ENCODE data around the gene PELI3. TPM values are rescaled to one million over a fixed set of nuclear protein-coding genes. Genes with fewer than 3 reads are reported as not detected.

Gene PELI3
- total RNA-seq, 1 donor from 2014 or later: 19.5 TPM

- peak; percentile 68 for DNase-seq
These were observed 43.7 kb downstream of the PELI3 start, which contains the start of gene BBS1 for GRCh38 chr11:66510271-66510989. TSS of gene BBS1 (plus strand) at chr11:66510635. CDS start at chr11:66510660, 25 bp downstream.

DNA sequence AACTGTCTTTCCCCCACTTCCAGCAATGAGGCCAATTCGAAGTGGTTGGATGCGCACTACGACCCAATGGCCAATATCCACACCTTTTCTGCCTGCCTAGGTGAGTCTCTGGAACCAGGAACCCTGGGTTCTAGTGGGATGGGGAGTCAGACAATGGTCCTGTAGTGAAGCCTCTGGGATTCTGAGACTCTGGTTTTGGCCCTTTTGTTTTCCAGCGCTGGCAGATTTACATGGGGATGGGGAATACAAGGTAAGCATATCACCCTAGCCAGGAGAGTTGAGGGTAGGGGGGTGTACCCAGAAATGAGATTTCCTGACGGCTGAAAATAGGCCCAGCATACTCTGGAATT lies 44.3 kb downstream of the PELI3 start:
- no peak for DNase-seq

- DNase-seq: no peak
These were observed 56.9 kb downstream of the PELI3 start for GRCh38 chr11:66523611-66524010.

DNA sequence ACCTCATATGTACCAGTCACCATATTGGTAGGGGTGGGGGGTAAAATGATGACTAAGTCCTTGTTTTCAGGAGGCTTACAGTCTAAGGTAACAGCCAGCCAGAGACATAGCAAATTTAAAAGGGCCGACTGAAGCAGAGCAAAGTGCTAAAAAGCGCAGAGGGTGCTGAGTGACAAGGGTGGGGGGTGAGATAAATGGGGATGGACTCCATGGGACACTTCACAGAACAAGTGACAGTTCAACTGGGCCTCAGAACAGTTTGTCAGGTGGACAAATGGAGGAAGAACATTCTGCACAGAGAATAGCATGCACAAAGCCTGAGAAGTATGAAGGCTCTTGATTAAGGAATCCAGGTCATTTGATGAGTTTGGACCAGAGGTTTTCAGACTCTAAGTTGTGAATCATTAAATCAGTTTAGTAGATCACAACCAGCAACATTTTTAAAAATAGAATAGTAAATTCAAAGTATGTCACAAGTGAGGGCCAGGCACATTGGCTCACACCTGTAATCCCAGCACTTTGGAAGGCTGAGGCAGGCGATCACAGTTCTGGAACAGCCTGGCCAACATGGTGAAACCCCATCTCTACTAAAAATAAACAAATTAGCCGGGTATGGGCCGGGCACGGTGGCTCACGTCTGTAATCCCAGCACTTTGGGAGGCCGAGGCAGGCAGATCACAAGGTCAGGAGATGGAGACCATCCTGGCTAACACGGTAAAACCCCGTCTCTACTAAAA lies 57.8 kb downstream of the PELI3 start:
- no peak for DNase-seq

Small RNA genes lying within 50 kb of the gene (small RNA-seq; reads per million reads assigned to genes)
- gene RF00416: not detected

Other genes with a start within 250 kb of the PELI3 start
- 31.5 TPM for gene KLC2, start 209.2 kb upstream of the PELI3 start, total RNA-seq
- gene RAB1B, start 198.3 kb upstream of the PELI3 start, total RNA-seq: 28.9 TPM
- 33.1 TPM for gene CNIH2, start 188.7 kb upstream of the PELI3 start, total RNA-seq
- gene YIF1A, start 177.8 kb upstream of the PELI3 start, total RNA-seq: 32.4 TPM
- 6.4 TPM for gene TMEM151A, start 175.0 kb upstream of the PELI3 start, total RNA-seq
- gene CD248, start 149.9 kb upstream of the PELI3 start, total RNA-seq: 1.1 TPM
- 0.47 TPM for gene RIN1, start 130.5 kb upstream of the PELI3 start, total RNA-seq
- gene BRMS1, start 121.8 kb upstream of the PELI3 start, total RNA-seq: 17.6 TPM
- gene B4GAT1, start 119.3 kb upstream of the PELI3 start, total RNA-seq: 63.2 TPM
- gene SLC29A2, start 95.1 kb upstream of the PELI3 start, total RNA-seq: 1.4 TPM
- 0.16 TPM for gene NPAS4, start 45.9 kb upstream of the PELI3 start, total RNA-seq
- 13.9 TPM for gene MRPL11, start 28.1 kb upstream of the PELI3 start, total RNA-seq
- gene DPP3, start 13.5 kb downstream of the PELI3 start, total RNA-seq: 35.2 TPM
- gene BBS1, start 43.7 kb downstream of the PELI3 start, total RNA-seq: 43.2 TPM
- gene ZDHHC24, start 79.1 kb downstream of the PELI3 start, total RNA-seq: 5.1 TPM
- not detected for gene ACTN3, start 80.0 kb downstream of the PELI3 start, total RNA-seq
- gene CTSF, start 101.7 kb downstream of the PELI3 start, total RNA-seq: 39.1 TPM
- 0.62 TPM for gene CCDC87, start 126.2 kb downstream of the PELI3 start, total RNA-seq
- 22.0 TPM for gene CCS, start 126.3 kb downstream of the PELI3 start, total RNA-seq
- gene RBM14, start 149.7 kb downstream of the PELI3 start, total RNA-seq: 31.8 TPM
- 133 TPM for gene RBM4, start 171.8 kb downstream of the PELI3 start, total RNA-seq
- gene RBM4B, start 211.0 kb downstream of the PELI3 start, total RNA-seq: 94.5 TPM